Keratinocyte (primary cell): Measurements from ENCODE around the gene LHX5. TPM values are rescaled to one million over a fixed set of nuclear protein-coding genes. Genes with fewer than 3 reads are reported as not detected.

Experiments used
- DNase-seq: peaks from one replicate; pipeline ENCODE4 v3.0.0-alpha.2; 2011; ENCODE audit warnings: low read depth, missing footprints, low spot score
- FAIRE-seq: peaks from 2 replicates; lab custom pipeline; 2011; peaks lifted over from hg19 to GRCh38; lab: Jason Lieb, UNC
- H2AFZ ChIP-seq: 2 replicates; pipeline ENCODE4 v1.6.0; 2012; ENCODE audit warnings: low read length, control low read depth, inconsistent platforms; ENCODE audit not compliant: control insufficient read depth
- H3K27ac ChIP-seq: 2 replicates; pipeline ENCODE4 v1.5.1; 2011; ENCODE audit warnings: low read length; ENCODE audit not compliant: control insufficient read depth, insufficient read depth
- H3K27me3 ChIP-seq: 3 replicates; pipeline ENCODE4 v1.6.0; 2011; ENCODE audit warnings: low read length; ENCODE audit not compliant: control insufficient read depth, insufficient read depth; ENCODE audit errors: extremely low read depth
- H3K36me3 ChIP-seq, 2 experiments: 2 replicates in 1 of 2; 3 replicates in 1 of 2; pipeline ENCODE4 v1.5.1; 2011; ENCODE audit warnings: low read length in 2 of 2, mild to moderate bottlenecking in 1 of 2; ENCODE audit not compliant: control insufficient read depth in 2 of 2, insufficient read depth in 2 of 2; ENCODE audit errors: extremely low read depth in 1 of 2
- H3K4me1 ChIP-seq: 3 replicates; pipeline ENCODE4 v1.5.1; 2011; ENCODE audit warnings: low read length; ENCODE audit not compliant: control insufficient read depth, insufficient read depth; ENCODE audit errors: extremely low read depth
- H3K4me2 ChIP-seq: 3 replicates; pipeline ENCODE4 v1.6.0; 2011; ENCODE audit warnings: low read depth, low read length; ENCODE audit not compliant: control insufficient read depth, insufficient read depth; ENCODE audit errors: extremely low read depth
- H3K4me3 ChIP-seq, 3 experiments: fragments of 200-600 bp in 1 of 3; sonication (generic) in 1 of 3; 2 replicates in 2 of 3; 3 replicates in 1 of 3; pipeline ENCODE4 v1.5.1; 2011 to 2016; ENCODE audit warnings: low read length in 3 of 3, mild to moderate bottlenecking in 3 of 3, control low read depth in 2 of 3, inconsistent platforms in 1 of 3, low read depth in 1 of 3, mixed read lengths in 1 of 3, mixed run types in 1 of 3, moderate library complexity in 1 of 3; ENCODE audit not compliant: control insufficient read depth in 2 of 3, insufficient read depth in 2 of 3; ENCODE audit errors: extremely low read depth in 1 of 3
- H3K79me2 ChIP-seq: 2 replicates; pipeline ENCODE4 v1.6.0; 2012; ENCODE audit warnings: low read length; ENCODE audit not compliant: control insufficient read depth, insufficient read depth
- H3K9ac ChIP-seq: 3 replicates; pipeline ENCODE4 v1.6.0; 2011; ENCODE audit warnings: low read length; ENCODE audit not compliant: control insufficient read depth, insufficient read depth; ENCODE audit errors: extremely low read depth
- H3K9me1 ChIP-seq: 3 replicates; pipeline ENCODE4 v1.6.0; 2011; ENCODE audit warnings: low read length; ENCODE audit not compliant: control insufficient read depth, insufficient read depth; ENCODE audit errors: extremely low read depth
- H3K9me3 ChIP-seq: 2 replicates; pipeline ENCODE4 v1.5.1; 2012; ENCODE audit warnings: low read depth, low read length; ENCODE audit not compliant: control insufficient read depth
- H4K20me1 ChIP-seq: 3 replicates; pipeline ENCODE4 v1.6.0; 2011; ENCODE audit warnings: low read length; ENCODE audit not compliant: control insufficient read depth, insufficient read depth; ENCODE audit errors: extremely low read depth
- CTCF ChIP-seq, 3 experiments: IDR thresholded peaks in 1 of 3; conservative IDR thresholded peaks in 1 of 3; optimal IDR thresholded peaks in 1 of 3; 2 replicates in 2 of 3; 3 replicates in 1 of 3; pipeline versions ENCODE3 to v1.5.1; 2011; ENCODE audit warnings: low read length in 3 of 3, mild to moderate bottlenecking in 3 of 3, moderate library complexity in 2 of 3, control low read depth in 1 of 3, inconsistent platforms in 1 of 3; ENCODE audit not compliant: insufficient read depth in 2 of 3; ENCODE audit errors: extremely low read depth in 1 of 3
- EZH2 ChIP-seq: IDR thresholded peaks from one replicate; pipeline ENCODE4 v1.6.1; 2012; ENCODE audit warnings: inconsistent platforms, mild to moderate bottlenecking, low read length, moderate library complexity
- dilution Hi-C: fragments of 300-500 bp; cut with MboI; formaldehyde crosslinking; loops from one replicate; pipeline ENCODE4 v1.7.0; 2020; ENCODE audit warnings: low sequenced_read_pairs; ENCODE audit not compliant: extremely low pct_ligation_motif_present
- polyA plus RNA-seq, 5 experiments: library from polyadenylated mRNA; depleted of rRNA in 3 of 5; stranded (reverse) in 3 of 5; stranded (forward) in 1 of 5; unstranded in 1 of 5; fragments of >200 nt; gene quantifications; 1 replicate in 1 of 5; 2 replicates in 3 of 5; 3 replicates in 1 of 5; pipeline versions ENCODE4 v1.2.1 to v1.2.3, GENCODE V29; 2011 to 2012; ENCODE audit warnings: missing spikeins in 2 of 5, low read depth in 1 of 5, low replicate concordance in 1 of 5

The LHX5 gene
- polyA plus RNA-seq, 1 donor (not counting 4 experiments of a cell fraction or from before 2014, with no cell fraction given) = 0.04 TPM

GRCh38 chr12:113439301-113439597, 32.4 kb downstream of the LHX5 start:
- Histone ChIP-seq H3K79me2 (no peaks in the 10 kb centered on the region), H3K9ac (no peak overlapping the region), H3K4me2 (no peak overlapping the region), H3K4me1 (no peaks in the 10 kb centered on the region), H3K4me3 (no peak overlapping the region), H2AFZ (no peak overlapping the region), H3K27me3 (peaks cover 21% of the 10 kb centered on the region), H4K20me1 (no peaks in the 10 kb centered on the region), H3K9me1 (no peaks in the 10 kb centered on the region), H3K27ac (no peak overlapping the region), H3K9me3 (no peaks in the 10 kb centered on the region), H3K36me3 (no peaks in the 10 kb centered on the region)
- DNase-seq (no peak), FAIRE-seq (no peak)
- TF ChIP-seq EZH2 = no peak
- no peak for TF ChIP-seq CTCF (optimal IDR thresholded peaks at IDR 0.05 in 1 of 3, IDR thresholded peaks at IDR 0.05 in 1 of 3, conservative IDR thresholded peaks at IDR 0.05 in 1 of 3; ENCODE audit: extremely low read depth in 1 of 3, insufficient read depth in 2 of 3, low read length in 3 of 3)
- dilution Hi-C loops = no loop called here

GRCh38 chr12:113438523-113439300, 33.0 kb downstream of the LHX5 start:
- no peak overlapping the region for H3K4me2 ChIP-seq
- no peaks in the 10 kb centered on the region for H3K36me3 ChIP-seq
- H2AFZ ChIP-seq = no peak overlapping the region
- H3K4me1 ChIP-seq = no peaks in the 10 kb centered on the region
- no peak for DNase-seq
- H3K9ac ChIP-seq = no peak overlapping the region
- H3K4me3 ChIP-seq = no peak overlapping the region
- no peaks in the 10 kb centered on the region for H3K79me2 ChIP-seq
- no peaks in the 10 kb centered on the region for H4K20me1 ChIP-seq
- H3K9me1 ChIP-seq = no peaks in the 10 kb centered on the region
- TF ChIP-seq CTCF (optimal IDR thresholded peaks at IDR 0.05 in 1 of 3, IDR thresholded peaks at IDR 0.05 in 1 of 3, conservative IDR thresholded peaks at IDR 0.05 in 1 of 3; ENCODE audit: extremely low read depth in 1 of 3, insufficient read depth in 2 of 3, low read length in 3 of 3) = no peak
- no peak for TF ChIP-seq EZH2
- peaks cover 21% of the 10 kb centered on the region for H3K27me3 ChIP-seq
- no peaks in the 10 kb centered on the region for H3K9me3 ChIP-seq
- FAIRE-seq = no peak
- H3K27ac ChIP-seq = no peak overlapping the region
- dilution Hi-C loops = no loop called here
